OCI-LY7 (cell line): ENCODE data around the gene CNTN5. TPM values are rescaled to one million over a fixed set of nuclear protein-coding genes. Genes with fewer than 3 reads are reported as not detected.

Experiments
- BruUV-seq: library from RNA; stranded (reverse); fragments of 400-500 nt; replicated peaks from 2 replicates; lab custom pipeline; 2021; lab: Mats Ljungman, UMichigan
- CTCF ChIA-PET: fragments of 300-600 bp; sonication (Branson Sonifier 250); formaldehyde crosslinking; loops from one replicate; lab custom pipeline; 2022; ENCODE audit warnings: antibody characterized with exemption; ENCODE audit not compliant: unreplicated experiment; lab: Charles Lee
- POLR2A ChIA-PET: fragments of 300-600 bp; sonication (Branson Sonifier 250); formaldehyde crosslinking; loops from one replicate; lab custom pipeline; 2022; ENCODE audit warnings: antibody characterized with exemption; lab: Charles Lee
- DNase-seq: peaks from one replicate; pipeline ENCODE4 v3.0.0-alpha.2; 2015; ENCODE audit warnings: low spot score
- H2AFZ ChIP-seq: fragments of 200-600 bp; sonication (generic), shearing (Covaris generic); 2 replicates; pipeline ENCODE4 v1.6.1; 2014; ENCODE audit warnings: mild to moderate bottlenecking, antibody characterized with exemption, low read length, moderate library complexity
- H3K27ac ChIP-seq: fragments of 200-600 bp; sonication (generic); 2 replicates; pipeline ENCODE4 v1.5.1; 2014; ENCODE audit warnings: mixed run types, low read depth, mild to moderate bottlenecking, moderate library complexity, low read length, inconsistent platforms; ENCODE audit not compliant: poor library complexity, severe bottlenecking
- H3K36me3 ChIP-seq: fragments of 200-600 bp; sonication (generic); 2 replicates; pipeline ENCODE4 v1.6.1; 2014; ENCODE audit warnings: mild to moderate bottlenecking, antibody characterized with exemption, low read length, moderate library complexity, mixed read lengths; ENCODE audit not compliant: insufficient read depth
- H3K4me1 ChIP-seq: fragments of 200-600 bp; sonication (generic); 2 replicates; pipeline ENCODE4 v1.5.1; 2014; ENCODE audit warnings: mild to moderate bottlenecking, low read length; ENCODE audit not compliant: insufficient read depth, poor library complexity, severe bottlenecking
- H3K4me2 ChIP-seq: fragments of 200-600 bp; sonication (generic); 2 replicates; pipeline ENCODE4 v1.6.1; 2014; ENCODE audit warnings: mild to moderate bottlenecking, low read length
- H3K4me3 ChIP-seq: fragments of 200-600 bp; sonication (generic); 2 replicates; pipeline ENCODE4 v1.5.1; 2014; ENCODE audit warnings: mild to moderate bottlenecking, low read depth, low read length; ENCODE audit not compliant: poor library complexity, severe bottlenecking
- H3K79me2 ChIP-seq: fragments of 200-600 bp; sonication (generic); 2 replicates; pipeline ENCODE4 v1.6.1; 2016; ENCODE audit warnings: low read depth, mild to moderate bottlenecking, low read length, moderate library complexity, mixed read lengths; ENCODE audit not compliant: insufficient read depth
- H3K9me2 ChIP-seq: fragments of 200-600 bp; sonication (generic); 2 replicates; pipeline ENCODE4 v1.6.1; 2016; ENCODE audit warnings: mild to moderate bottlenecking, low read length, mixed read lengths; ENCODE audit not compliant: insufficient read depth
- H3K9me3 ChIP-seq: fragments of 200-600 bp; sonication (generic); 2 replicates; pipeline ENCODE4 v1.6.1; 2014; ENCODE audit warnings: mild to moderate bottlenecking, mixed run types, low read length, mixed read lengths
- H4K20me1 ChIP-seq: fragments of 200-600 bp; sonication (generic); 2 replicates; pipeline ENCODE4 v1.6.1; 2014; ENCODE audit warnings: mild to moderate bottlenecking, antibody characterized with exemption, low read length, moderate library complexity, mixed read lengths; ENCODE audit not compliant: insufficient read depth
- CTCF ChIP-seq: fragments of 200-600 bp; sonication (generic); conservative IDR thresholded peaks from 2 replicates; pipeline ENCODE4 v1.5.1; 2014; ENCODE audit warnings: mild to moderate bottlenecking, antibody characterized with exemption, low read length, moderate library complexity, mixed read lengths
- EZH2phosphoT487 ChIP-seq: fragments of 200-600 bp; sonication (generic); IDR thresholded peaks from 2 replicates; pipeline ENCODE4 v1.6.1; 2018; ENCODE audit warnings: low read depth, borderline replicate concordance, mild to moderate bottlenecking, mixed run types, antibody characterized with exemption, low read length, moderate library complexity, mixed read lengths
- intact Hi-C: fragments of 100-400 bp; cut with micrococcal nuclease; formaldehyde crosslinking; loops from one replicate; pipeline ENCODE4 v1.10.0; 2022; ENCODE audit not compliant: unreplicated experiment
- total RNA-seq, 2 experiments: library from RNA; depleted of rRNA in 1 of 2; stranded (reverse); fragments of >200 nt in 1 of 2; shearing (Covaris generic) in 1 of 2; gene quantifications; 2 replicates each; pipeline ENCODE4 v1.2.3, GENCODE V29; 2014 to 2022

Gene CNTN5
- total RNA-seq, 2 experiments from 2014 or later: not detected

GRCh38 chr11:99960536-99960935 lies 939.8 kb downstream of the CNTN5 start:
- no peak for TF ChIP-seq EZH2phosphoT487
- no peak for TF ChIP-seq CTCF
- Histone ChIP-seq H3K9me3 (no peaks in the 10 kb centered on the region), H3K4me3 (no peak overlapping the region), H3K9me2 (no peaks in the 10 kb centered on the region), H3K36me3 (no peaks in the 10 kb centered on the region), H4K20me1 (no peaks in the 10 kb centered on the region), H3K4me1 (no peaks in the 10 kb centered on the region), H3K4me2 (no peak overlapping the region), H2AFZ (no peak overlapping the region), H3K27ac (no peak overlapping the region), H3K79me2 (no peaks in the 10 kb centered on the region)
- BruUV-seq: no TSS peak
- intact Hi-C loops: no loop called here
- ChIA-PET CTCF (no interaction called here), POLR2A (no interaction called here)
- DNase-seq: no peak

DNA sequence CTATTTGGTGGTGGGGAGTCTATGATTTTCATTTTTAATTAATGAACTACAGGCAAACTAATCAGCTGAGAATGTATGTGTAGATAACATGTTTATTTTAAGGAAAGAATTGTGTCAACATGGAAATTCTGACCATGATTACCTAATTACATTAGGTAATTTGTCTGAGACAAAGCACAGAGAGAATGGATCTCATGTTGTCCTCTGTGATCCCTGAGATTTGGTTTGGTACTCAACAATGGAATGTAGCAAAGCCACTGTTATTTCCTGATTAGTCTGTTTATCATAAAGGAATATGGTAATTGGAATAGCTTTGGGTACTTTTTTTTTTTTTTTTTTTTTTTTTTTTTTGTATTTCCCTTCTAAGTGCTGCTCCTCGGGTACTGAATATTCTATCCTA lies 947.6 kb downstream of the CNTN5 start:
- Histone ChIP-seq H3K4me1 (no peaks in the 10 kb centered on the region), H3K4me3 (no peak overlapping the region), H2AFZ (no peak overlapping the region), H3K36me3 (no peaks in the 10 kb centered on the region), H3K79me2 (no peaks in the 10 kb centered on the region), H3K27ac (no peak overlapping the region), H3K4me2 (no peak overlapping the region), H3K9me3 (no peaks in the 10 kb centered on the region), H3K9me2 (no peaks in the 10 kb centered on the region), H4K20me1 (no peaks in the 10 kb centered on the region)
- intact Hi-C loops: no loop called here
- ChIA-PET POLR2A (interaction anchor here (0.7 to 1.0 kb wide), 5 partner anchors 8 to 557 kb away, joined by 3 to 5 read pairs (median 4); no protein-coding TSS in a partner anchor), CTCF (no interaction called here)
- TF ChIP-seq EZH2phosphoT487: no peak
- no peak for DNase-seq
- BruUV-seq: no TSS peak

DNA sequence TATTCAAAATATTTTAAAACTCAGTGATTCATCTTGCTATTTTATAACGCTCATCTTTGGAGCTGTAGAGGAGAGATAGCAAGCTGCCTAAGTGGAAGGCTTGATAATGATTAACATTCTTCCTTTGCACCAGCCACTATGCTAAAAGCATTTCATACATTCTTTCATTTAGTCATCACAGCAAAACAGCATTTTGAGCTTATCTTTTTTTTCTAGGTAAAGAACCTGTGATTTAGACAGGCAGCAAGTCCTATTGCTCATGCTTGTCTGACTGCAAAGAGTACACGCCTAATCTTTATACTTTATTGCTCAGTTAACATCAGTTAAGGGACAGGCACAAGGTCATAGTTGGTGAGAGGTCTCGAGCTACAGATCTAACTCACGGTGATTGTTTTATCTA lies 953.2 kb downstream of the CNTN5 start:
- no peaks in the 10 kb centered on the region for H3K9me2 ChIP-seq
- no peaks in the 10 kb centered on the region for H3K79me2 ChIP-seq
- H3K9me3 ChIP-seq: no peaks in the 10 kb centered on the region
- CTCF ChIA-PET: no interaction called here
- POLR2A ChIA-PET: no interaction called here
- intact Hi-C loops: no loop called here
- DNase-seq: no peak
- BruUV-seq: no TSS peak
- no peak overlapping the region for H3K27ac ChIP-seq
- H3K4me1 ChIP-seq: no peaks in the 10 kb centered on the region
- TF ChIP-seq EZH2phosphoT487 (no peak), CTCF (no peak)
- no peak overlapping the region for H3K4me2 ChIP-seq
- no peaks in the 10 kb centered on the region for H4K20me1 ChIP-seq
- H3K36me3 ChIP-seq: no peaks in the 10 kb centered on the region
- H2AFZ ChIP-seq: no peak overlapping the region
- no peak overlapping the region for H3K4me3 ChIP-seq
